ENCODE data around the gene UPK2.

Gene UPK2

GRCh38 chr11:118956094-118956846, at the start of gene UPK2:
TSS of gene UPK2 (plus strand) at chr11:118956298. CDS start at chr11:118956351, 53 bp downstream.
- peak; percentile 94 for DNase-seq (ENCODE audit: low read depth, low spot score)

- peak; percentile 94 for DNase-seq (ENCODE audit: low read depth, low spot score)
Observed at GRCh38 chr11:118907051-118908042, 48.8 kb upstream of the UPK2 start.

GRCh38 chr11:118908264-118908663, 47.8 kb upstream of the UPK2 start:
- DNase-seq (ENCODE audit: low read depth, low spot score), result no peak

- peak; percentile 88 for DNase-seq (ENCODE audit: low read depth, low spot score)
Observed at GRCh38 chr11:118908901-118909618, 47.0 kb upstream of the UPK2 start.

- DNase-seq (ENCODE audit: low read depth, low spot score), result no peak
Observed at GRCh38 chr11:118909619-118910308, 46.3 kb upstream of the UPK2 start.

- peak; percentile 88 for DNase-seq (ENCODE audit: low read depth, low spot score)
Observed at GRCh38 chr11:118910309-118911112, 45.6 kb upstream of the UPK2 start.

- peak; percentile 82 for DNase-seq (ENCODE audit: low read depth, low spot score)
Observed at GRCh38 chr11:118911113-118911879, 44.8 kb upstream of the UPK2 start.

- DNase-seq (ENCODE audit: low read depth, low spot score), result peak; percentile 95
Observed at GRCh38 chr11:118911880-118912741, 44.0 kb upstream of the UPK2 start.

- no peak for DNase-seq (ENCODE audit: low read depth, low spot score)
Observed at GRCh38 chr11:118912742-118913410, 43.2 kb upstream of the UPK2 start.

GRCh38 chr11:118913411-118914125, 42.5 kb upstream of the UPK2 start:
- no peak for DNase-seq (ENCODE audit: low read depth, low spot score)

GRCh38 chr11:118914178-118914918, 41.8 kb upstream of the UPK2 start:
- peak; percentile 14 for DNase-seq (ENCODE audit: low read depth, low spot score)

- no peak for DNase-seq (ENCODE audit: low read depth, low spot score)
Observed at GRCh38 chr11:118914987-118915386, 41.1 kb upstream of the UPK2 start.

- DNase-seq (ENCODE audit: low read depth, low spot score), result no peak
Observed at GRCh38 chr11:118915396-118915795, 40.7 kb upstream of the UPK2 start.

- no peak for DNase-seq (ENCODE audit: low read depth, low spot score)
Observed at GRCh38 chr11:118915941-118916841, 39.9 kb upstream of the UPK2 start.

GRCh38 chr11:118916842-118917388, 39.2 kb upstream of the UPK2 start:
- peak; percentile 98 for DNase-seq (ENCODE audit: low read depth, low spot score)

Data from ELF-1 (cell line).